ENCODE measurements around the gene CASP3.
"Not testable (repeated sequence)": the region's sequence is repeated elsewhere in the genome, so short reads cannot be mapped to it uniquely, and the experiment has no call there.

CASP3 gene

GRCh38 chr4:184664445-184665210 lies 15.4 kb upstream of the CASP3 start:
- peak; percentile 21 for DNase-seq (ENCODE audit: low spot score)

- DNase-seq (ENCODE audit: low spot score), result no peak
Observed at GRCh38 chr4:184662236-184662635, 13.0 kb upstream of the CASP3 start.

GRCh38 chr4:184660978-184661377 lies 11.7 kb upstream of the CASP3 start:
- no peak for DNase-seq (ENCODE audit: low spot score)

- not testable (repeated sequence) for DNase-seq (ENCODE audit: low spot score)
Observed at GRCh38 chr4:184657820-184658219, 8.6 kb upstream of the CASP3 start.

- DNase-seq (ENCODE audit: low spot score), result no peak
Observed at GRCh38 chr4:184657144-184657543, 7.9 kb upstream of the CASP3 start.

GRCh38 chr4:184655889-184656869 lies 6.9 kb upstream of the CASP3 start:
- DNase-seq (ENCODE audit: low spot score), result no peak

- DNase-seq (ENCODE audit: low spot score), result peak; percentile 52
Observed at GRCh38 chr4:184653650-184654049, 4.4 kb upstream of the CASP3 start.

- not testable (repeated sequence) for DNase-seq (ENCODE audit: low spot score)
Observed at GRCh38 chr4:184652681-184653080, 3.4 kb upstream of the CASP3 start.

GRCh38 chr4:184651899-184652298 lies 2.7 kb upstream of the CASP3 start:
- no peak for DNase-seq (ENCODE audit: low spot score)

GRCh38 chr4:184649971-184650855 lies 966 bp upstream of the CASP3 start:
- DNase-seq (ENCODE audit: low spot score), result peak; percentile 38

- DNase-seq (ENCODE audit: low spot score), result peak; percentile 81
Observed at GRCh38 chr4:184648313-184649025, 778 bp downstream of the CASP3 start.

- DNase-seq (ENCODE audit: low spot score), result no peak
Observed at GRCh38 chr4:184648054-184648312, 1.3 kb downstream of the CASP3 start.

- DNase-seq (ENCODE audit: low spot score), result peak; percentile 15
Observed at GRCh38 chr4:184647266-184648053, 1.8 kb downstream of the CASP3 start.

- DNase-seq (ENCODE audit: low spot score), result no peak
Observed at GRCh38 chr4:184645904-184646610, 3.2 kb downstream of the CASP3 start.

GRCh38 chr4:184644553-184645307 lies 4.5 kb downstream of the CASP3 start:
- DNase-seq (ENCODE audit: low spot score), result no peak

- no peak for DNase-seq (ENCODE audit: low spot score)
Observed at GRCh38 chr4:184643731-184644130, 5.5 kb downstream of the CASP3 start.

- DNase-seq (ENCODE audit: low spot score), result no peak
Observed at GRCh38 chr4:184641451-184641850, 7.8 kb downstream of the CASP3 start.

- no peak for DNase-seq (ENCODE audit: low spot score)
Observed at GRCh38 chr4:184641022-184641421, 8.2 kb downstream of the CASP3 start.

GRCh38 chr4:184636897-184637296 lies 12.3 kb downstream of the CASP3 start:
- DNase-seq (ENCODE audit: low spot score), result no peak

All from GM03348 (cell line).